Suprapubic skin (tissue), 3 donors: ENCODE data around the gene FPGS.
"Not testable (repeated sequence)": the region's sequence is repeated elsewhere in the genome, so short reads cannot be mapped to it uniquely, and the experiment has no call there.

Source experiments
- CTCF ChIP-seq, 2 donors: fragments of 200-600 bp in 1 of 2; fragments of 450-650 bp in 1 of 2; sonication (generic) in 1 of 2; IDR thresholded peaks; one replicate each; pipeline ENCODE4 v1.5.1; 2016 to 2019; ENCODE audit warnings: antibody characterized with exemption in 2 of 2, mild to moderate bottlenecking in 1 of 2, moderate library complexity in 1 of 2
- POLR2AphosphoS5 ChIP-seq, 3 donors: sonication (generic); formaldehyde crosslinking; IDR thresholded peaks; one replicate each; pipeline ENCODE4 v1.6.1; 2017; ENCODE audit warnings: antibody characterized with exemption in 3 of 3

- TF ChIP-seq POLR2AphosphoS5, CTCF (IDR thresholded peaks at IDR 0.05): not testable (repeated sequence)
Observed at GRCh38 chr9:127780909-127781308, 21.8 kb upstream of the FPGS start.
